ENCODE data around the gene ITGBL1.

DNA sequence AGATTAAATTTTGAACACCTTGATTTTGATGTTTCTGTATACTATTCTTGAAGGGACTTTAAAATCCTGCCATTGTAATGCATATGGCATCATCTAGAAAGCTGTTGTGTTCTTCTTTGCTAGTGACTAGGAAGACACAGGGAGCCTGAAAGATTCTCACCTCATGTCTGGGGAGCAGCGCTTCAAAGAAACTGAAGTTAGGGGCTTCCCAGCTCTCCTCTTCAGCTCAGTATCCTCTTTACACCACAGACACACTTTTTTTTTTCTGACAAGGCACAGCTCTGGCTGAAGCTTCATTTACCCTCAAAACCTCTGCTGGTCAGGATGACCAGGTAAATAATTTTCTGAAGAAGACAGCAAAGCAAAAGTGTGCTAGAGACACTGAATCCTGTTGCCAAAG lies 255.6 kb downstream of the ITGBL1 start:
- TF ChIP-seq, protein P1, sequence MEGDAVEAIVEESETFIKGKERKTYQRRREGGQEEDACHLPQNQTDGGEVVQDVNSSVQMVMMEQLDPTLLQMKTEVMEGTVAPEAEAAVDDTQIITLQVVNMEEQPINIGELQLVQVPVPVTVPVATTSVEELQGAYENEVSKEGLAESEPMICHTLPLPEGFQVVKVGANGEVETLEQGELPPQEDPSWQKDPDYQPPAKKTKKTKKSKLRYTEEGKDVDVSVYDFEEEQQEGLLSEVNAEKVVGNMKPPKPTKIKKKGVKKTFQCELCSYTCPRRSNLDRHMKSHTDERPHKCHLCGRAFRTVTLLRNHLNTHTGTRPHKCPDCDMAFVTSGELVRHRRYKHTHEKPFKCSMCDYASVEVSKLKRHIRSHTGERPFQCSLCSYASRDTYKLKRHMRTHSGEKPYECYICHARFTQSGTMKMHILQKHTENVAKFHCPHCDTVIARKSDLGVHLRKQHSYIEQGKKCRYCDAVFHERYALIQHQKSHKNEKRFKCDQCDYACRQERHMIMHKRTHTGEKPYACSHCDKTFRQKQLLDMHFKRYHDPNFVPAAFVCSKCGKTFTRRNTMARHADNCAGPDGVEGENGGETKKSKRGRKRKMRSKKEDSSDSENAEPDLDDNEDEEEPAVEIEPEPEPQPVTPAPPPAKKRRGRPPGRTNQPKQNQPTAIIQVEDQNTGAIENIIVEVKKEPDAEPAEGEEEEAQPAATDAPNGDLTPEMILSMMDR (IDR thresholded peaks at IDR 0.05; ENCODE audit: low read length), result no peak
- TF ChIP-seq EZH2phosphoT487 (IDR thresholded peaks at IDR 0.05; ENCODE audit: low read length), result no peak

Data from MM.1S (cell line).